Activated naive CD4-positive, alpha-beta T cell (primary cell): ENCODE measurements around the gene ZNF146.
"Not testable (repeated sequence)": the region's sequence is repeated elsewhere in the genome, so short reads cannot be mapped to it uniquely, and the experiment has no call there.

Source experiments
- DNase-seq, 4 experiments: peaks; one replicate each; lab custom pipeline; 2025; lab: John Stamatoyannopoulos, UW

ZNF146 gene

DNA sequence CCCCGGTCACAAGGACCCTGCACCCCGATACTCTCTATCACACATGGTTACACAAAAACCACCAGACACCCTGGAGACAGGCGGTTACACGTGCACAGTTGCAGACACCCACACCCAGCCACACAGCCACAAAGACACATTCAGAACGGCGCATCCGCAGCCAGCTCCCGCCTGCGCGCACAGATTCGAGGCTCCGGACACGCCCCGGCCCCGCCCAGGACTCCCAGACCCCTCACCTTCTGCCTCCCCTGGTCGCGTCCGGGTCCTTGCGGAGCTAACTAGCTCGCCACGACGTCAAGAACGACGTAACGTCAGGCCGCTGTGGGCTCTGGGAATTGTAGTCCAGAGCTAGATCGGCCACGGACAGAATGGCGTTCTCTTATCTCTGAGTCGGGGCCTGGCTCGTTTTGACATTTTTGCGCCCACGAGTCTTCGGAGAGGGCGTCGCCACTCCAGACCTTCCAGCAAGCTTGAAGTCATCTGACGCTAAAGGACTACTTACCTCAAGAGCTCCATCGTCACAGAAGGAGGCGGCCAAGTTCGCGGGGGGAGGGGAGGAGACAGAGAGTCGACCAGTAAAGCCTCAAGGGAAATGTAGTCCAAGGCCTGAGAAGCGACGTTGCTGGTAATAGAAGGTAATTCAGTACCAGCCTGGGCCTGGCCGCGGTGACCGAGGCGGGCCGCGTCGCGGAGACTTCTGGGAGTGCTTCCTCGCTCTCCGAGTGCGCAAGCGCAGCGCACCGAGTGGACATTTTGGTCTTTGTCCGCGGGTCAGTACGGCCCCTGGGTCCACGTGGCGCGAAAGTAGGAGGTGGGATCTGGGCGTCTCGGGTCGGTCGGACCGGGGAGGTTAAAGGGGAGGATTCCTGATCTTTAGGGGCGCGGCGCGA lies at the start of gene ZNF146, which contains the start of gene ZNF565:
Gene ZNF146 (plus strand): TSS at position 721 of the 890 bp plus-strand sequence. CDS start 21,335 bp downstream, outside the sequence.
Gene ZNF565 (minus strand): TSS at position 280 of the 890 bp plus-strand sequence. CDS start 12,680 bp downstream, outside the sequence.
- peak; percentile 87 to 91 (median 88) for DNase-seq

GRCh38 chr19:36169084-36169760 lies 45.7 kb upstream of the ZNF146 start:
- no peak for DNase-seq

DNA sequence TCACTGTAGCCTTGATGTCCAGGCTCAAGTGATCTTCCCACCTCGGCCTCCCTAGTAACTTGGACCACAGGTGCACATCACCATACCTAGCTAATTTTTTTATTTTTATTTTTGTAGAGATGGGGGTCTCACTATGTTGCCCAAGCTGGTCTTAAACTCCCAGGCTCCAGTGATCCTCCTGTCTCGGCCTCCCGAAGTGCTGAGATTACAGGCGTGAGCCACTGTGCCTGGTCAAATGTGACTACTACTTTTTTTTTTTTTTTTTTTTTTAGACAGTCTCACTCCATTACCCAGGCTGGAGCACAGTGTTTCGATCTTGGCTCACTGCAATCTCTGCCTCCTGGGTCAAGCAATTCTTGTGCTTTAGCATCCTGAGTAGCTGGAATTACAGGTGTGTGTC lies 42.1 kb upstream of the ZNF146 start:
- no peak for DNase-seq

- DNase-seq: not testable (repeated sequence)
These were observed 41.1 kb upstream of the ZNF146 start for GRCh38 chr19:36173846-36174245.

DNA sequence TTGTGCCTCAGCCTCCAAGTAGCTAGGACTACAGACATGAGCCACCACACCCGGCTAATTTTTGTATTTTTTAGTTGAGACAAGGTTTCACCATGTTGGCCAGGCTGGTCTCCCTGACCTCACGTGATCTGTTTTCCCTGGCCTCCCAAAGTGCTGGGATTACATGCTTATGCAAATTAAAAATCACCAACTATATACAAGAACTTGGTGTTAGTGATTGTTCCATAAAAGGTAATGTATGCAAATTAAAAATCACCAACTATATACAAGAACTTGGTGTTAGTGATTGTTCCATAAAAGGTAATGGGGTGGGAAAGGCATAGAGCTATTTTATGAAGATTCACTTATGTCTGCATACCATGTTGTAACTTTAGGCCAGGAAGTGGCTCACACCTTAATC lies 35.8 kb upstream of the ZNF146 start:
- DNase-seq: not testable (repeated sequence)

GRCh38 chr19:36182612-36183244 lies 32.2 kb upstream of the ZNF146 start:
- DNase-seq: no peak

- DNase-seq: no peak
These were observed 31.7 kb upstream of the ZNF146 start for GRCh38 chr19:36183245-36183628.

DNA sequence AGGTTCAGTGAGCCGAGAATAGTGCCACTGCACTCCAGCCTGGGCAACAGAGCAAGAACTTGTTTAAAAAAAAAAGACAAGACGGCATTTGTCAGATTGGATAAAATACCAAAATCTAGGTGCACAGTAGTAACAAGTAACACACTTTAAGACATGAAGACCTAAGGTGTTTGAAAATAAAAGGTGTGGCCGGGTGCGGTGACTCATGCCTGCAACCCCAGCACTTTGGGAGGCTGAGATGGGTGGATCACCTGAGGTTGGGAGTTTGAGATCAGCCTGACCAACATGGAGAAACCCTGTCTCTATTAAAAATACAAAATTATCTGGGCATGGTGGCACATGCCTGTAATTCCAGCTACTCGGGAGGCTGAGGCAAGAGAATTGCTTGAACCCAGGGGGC lies 28.2 kb upstream of the ZNF146 start:
- not testable (repeated sequence) for DNase-seq

DNA sequence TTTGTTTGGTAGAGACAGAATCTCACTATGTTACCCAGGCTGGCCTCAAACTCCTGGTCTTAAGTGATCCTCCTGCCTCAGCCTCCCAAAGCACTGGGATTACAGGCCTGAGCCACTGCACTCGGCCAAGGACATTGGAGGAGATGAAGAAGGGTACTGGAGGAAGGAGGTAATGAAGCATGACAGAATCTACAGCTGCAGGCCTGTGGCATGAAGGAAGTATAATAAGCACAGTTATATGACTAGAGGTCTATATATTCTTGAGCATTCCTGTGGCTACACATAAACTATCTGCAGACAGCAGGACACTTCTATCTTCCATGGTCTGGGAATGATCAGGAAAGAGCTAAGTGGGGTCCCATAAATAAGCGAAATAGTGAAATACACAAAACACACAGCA lies 18.7 kb upstream of the ZNF146 start:
- no peak for DNase-seq

DNA sequence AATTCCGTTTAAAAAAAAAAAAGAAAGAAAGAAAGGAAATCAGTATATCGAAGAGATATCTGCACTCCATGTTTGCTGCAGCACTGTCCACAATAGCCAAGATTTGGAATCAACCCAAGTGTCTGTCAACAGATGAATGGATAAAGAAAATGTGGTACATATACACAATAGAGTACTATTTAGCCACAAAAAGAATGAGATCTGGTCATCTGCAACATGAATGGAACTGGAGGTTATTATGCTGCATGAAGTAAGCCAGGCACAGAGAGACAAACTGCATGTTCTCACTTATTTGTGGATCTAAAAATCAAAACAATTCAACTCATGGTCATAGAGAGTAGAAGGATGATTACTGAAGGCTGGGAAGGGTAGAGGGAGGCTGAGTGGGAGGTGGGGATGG lies 16.8 kb upstream of the ZNF146 start:
- DNase-seq: no peak

GRCh38 chr19:36201684-36202083 lies 13.2 kb upstream of the ZNF146 start:
- no peak for DNase-seq

DNA sequence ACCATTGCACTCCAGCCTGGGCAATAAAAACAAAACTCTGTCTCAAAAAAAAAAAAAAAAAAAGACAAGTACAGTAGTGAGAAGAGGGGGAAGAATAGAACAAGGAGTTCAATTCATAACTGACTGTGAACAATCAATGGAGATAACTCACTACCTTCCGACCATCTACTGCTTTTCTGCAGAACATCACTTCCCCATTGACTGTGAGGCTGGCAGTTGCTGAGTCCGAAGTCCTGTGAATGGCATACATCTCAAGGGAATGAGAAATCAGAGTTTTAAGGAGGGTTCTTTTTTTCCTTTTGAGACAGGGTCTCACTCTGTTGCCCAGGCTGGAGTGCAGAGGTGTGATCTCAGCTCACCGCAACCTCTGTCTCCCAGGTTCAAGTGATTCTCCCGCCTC lies 11.6 kb upstream of the ZNF146 start:
- no peak for DNase-seq

GRCh38 chr19:36207605-36208252 lies 7.2 kb upstream of the ZNF146 start:
- no peak for DNase-seq

GRCh38 chr19:36209372-36209771 lies 5.5 kb upstream of the ZNF146 start:
- no peak for DNase-seq

GRCh38 chr19:36210497-36210896 lies 4.4 kb upstream of the ZNF146 start:
- DNase-seq: no peak

- no peak for DNase-seq
These were observed 2.0 kb upstream of the ZNF146 start for GRCh38 chr19:36212895-36213294.

DNA sequence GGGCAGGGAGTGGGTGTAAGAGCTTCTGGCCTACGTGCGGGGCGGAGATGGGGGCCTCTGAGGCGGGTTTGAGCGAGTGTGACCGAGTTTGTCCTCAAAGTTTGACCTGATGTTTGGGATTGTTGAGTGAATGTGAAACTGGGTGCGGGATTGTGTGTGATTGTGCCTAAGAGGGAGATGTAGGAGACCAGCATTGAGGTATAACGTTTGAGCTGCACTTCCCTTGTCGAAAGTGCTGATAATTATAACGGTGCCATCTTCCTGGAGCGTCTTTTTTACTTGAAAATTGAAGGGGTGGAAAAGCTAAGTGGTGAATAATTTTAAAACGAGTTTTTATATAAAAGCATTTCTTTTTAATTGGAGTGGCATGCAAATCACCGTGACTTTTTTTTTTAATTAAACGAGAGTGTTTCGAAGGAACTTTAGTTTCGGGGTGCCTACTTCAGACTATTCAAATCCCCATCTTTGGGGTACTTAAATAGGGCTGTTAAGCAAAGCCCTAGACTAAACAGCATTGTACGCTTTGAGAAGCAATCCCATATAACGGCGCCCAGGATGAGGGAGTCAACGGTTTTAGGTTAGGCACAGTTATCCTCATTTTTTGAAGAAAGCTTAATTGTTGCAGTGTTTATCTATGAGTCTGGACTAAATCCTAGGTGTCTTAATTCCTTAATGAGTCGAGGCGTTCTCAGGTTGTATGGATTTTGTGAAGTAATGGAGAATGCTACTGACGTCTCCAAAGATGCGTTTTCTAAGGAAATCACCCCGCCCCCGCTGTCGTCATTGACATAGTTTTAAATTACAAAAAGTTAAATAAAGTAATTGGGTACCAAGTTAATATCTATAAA lies 594 bp downstream of the ZNF146 start:
- no peak for DNase-seq

GRCh38 chr19:36221474-36221873 lies 6.6 kb downstream of the ZNF146 start:
- DNase-seq: no peak

GRCh38 chr19:36222503-36222902 lies 7.6 kb downstream of the ZNF146 start:
- no peak for DNase-seq

DNA sequence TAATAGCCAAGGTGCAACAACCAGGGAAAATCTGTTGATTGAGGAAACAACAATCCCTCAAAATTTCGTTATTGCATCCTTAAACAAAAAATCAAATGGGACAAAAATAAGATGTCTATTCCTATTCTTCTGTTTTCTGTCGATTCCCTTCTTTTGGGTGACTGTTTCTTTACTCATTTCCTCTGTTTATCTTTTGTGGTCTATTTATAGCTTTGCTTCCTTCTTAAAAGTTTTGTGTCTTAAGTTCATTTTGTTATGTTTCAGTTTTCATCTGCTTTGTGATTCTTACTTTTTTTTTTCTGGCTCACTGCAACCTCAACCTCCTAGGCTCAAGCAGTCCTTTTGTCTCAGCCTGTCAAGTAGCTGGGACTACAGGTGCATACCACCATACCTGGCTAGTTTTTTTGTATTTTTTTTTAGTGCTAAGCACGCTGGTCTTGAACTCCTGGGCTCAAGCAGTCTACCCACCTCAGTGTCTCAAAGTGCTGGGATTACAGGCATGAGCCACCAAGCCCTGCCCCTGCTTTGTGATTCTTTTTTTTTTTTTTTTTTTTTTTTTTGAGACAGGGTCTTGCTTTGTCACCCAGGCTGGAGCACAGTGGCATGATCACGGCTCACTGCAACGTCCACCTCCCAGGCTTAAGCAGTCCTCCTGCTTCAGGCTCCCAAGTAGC lies 10.4 kb downstream of the ZNF146 start:
- no peak for DNase-seq

DNA sequence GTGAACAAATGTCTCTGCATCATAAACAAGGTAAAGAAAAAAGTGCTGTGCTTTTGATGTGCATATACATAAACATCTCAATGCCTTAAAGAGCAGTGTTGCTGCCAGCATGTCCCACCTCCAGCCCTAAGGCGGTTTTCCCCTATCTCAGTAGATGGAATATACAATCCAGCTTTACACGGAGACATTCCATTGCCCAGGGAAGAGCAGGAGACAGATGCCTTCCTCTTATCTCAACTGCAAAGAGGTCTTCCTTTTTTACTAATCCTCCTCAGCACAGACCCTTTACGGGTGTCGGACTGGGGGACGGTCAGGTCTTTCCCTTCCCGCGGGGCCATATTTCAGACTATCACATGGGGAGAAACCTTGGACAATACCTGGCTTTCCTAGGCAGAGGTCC lies 18.7 kb downstream of the ZNF146 start:
- not testable (repeated sequence) for DNase-seq
